Caki2 (cell line): ENCODE data around the gene SLC25A25. TPM values are rescaled to one million over a fixed set of nuclear protein-coding genes. Genes with fewer than 3 reads are reported as not detected.
"Not testable (repeated sequence)": the region's sequence is repeated elsewhere in the genome, so short reads cannot be mapped to it uniquely, and the experiment has no call there.

ENCODE experiments used
- DNase-seq: peaks from one replicate; pipeline ENCODE4 v3.0.0-alpha.2; 2015; ENCODE audit warnings: low read depth
- in situ Hi-C: cut with HindIII; loops from 2 replicates; pipeline ENCODE4 v1.10.0; 2016; ENCODE audit warnings: low sequenced_read_pairs, low pct_unique_long_range_greater_than_20kb, mixed read lengths
- total RNA-seq: library from RNA; depleted of rRNA; stranded (reverse); fragments of >200 nt; shearing (Covaris generic); gene quantifications from 2 replicates; pipeline ENCODE4 v1.2.3, GENCODE V29; 2014; ENCODE audit warnings: low replicate concordance

Gene SLC25A25
- total RNA-seq, 1 experiment from 2014 or later = 5.0 TPM

- peak; percentile 90 for DNase-seq
Measured at GRCh38 chr9:128127990-128128835, 60.2 kb downstream of the SLC25A25 start.

DNA sequence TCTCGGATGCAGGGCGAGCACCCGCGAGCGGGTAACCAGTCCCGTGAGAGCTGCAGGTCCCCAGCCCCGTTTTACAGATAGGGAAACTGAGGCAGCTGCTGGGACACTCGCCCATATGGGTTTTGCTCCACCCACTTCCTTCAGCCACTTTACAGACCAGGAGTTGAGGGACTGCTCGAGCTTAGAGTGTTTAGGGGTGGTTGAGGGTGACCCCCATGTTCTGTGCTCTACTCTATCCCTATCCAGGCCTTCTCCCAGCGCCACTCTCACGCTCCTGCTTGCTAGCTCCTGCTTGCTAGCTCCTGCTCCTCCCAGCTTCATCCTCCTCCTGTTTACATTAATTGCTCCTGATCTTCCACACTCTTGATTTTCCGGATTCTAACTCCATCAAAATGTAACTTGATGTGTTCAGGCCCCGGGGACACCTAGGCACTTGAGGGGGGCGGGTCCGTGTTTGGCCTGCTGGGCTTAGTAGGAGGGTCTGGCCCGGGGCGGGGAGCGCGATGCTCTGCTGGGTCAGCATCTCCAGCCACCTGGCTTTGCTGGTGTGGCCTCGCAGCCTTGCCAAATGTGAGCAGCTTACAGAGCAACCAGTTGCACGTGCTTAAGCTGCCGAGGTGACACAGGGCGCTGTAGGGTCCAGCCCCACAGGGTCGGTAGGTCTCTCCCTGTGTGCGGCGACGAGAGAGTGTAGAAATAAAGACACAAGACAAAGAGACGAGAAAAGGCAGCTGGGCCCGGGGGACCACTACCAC lies 61.0 kb downstream of the SLC25A25 start:
- in situ Hi-C loops = no loop called here
- DNase-seq = no peak

More at GRCh38 chr9:128127990-128128835, 60.2 kb downstream of the SLC25A25 start:
- in situ Hi-C loops = no loop called here

GRCh38 chr9:128129976-128130590 lies 62.1 kb downstream of the SLC25A25 start:
- in situ Hi-C loops, DNase-seq: not testable (repeated sequence)

DNA sequence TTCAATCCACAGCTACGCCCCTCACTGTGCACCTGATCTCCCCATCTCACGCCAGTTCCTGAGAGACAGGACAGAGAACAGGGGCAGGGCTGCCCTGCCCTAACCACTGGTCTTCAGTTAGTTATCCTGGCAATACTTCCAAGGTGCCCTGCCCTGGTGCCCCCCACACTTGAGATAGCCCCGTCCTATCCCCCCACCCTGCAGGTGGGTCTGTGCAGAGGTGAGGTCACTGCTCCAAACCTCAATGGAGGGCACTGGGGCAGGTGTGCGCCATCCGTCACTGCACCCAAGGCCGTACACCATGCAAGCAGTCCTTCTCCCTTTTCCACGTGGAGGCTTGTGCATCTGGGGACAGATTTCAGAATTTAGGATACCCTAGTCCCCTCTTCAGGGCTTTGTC lies 62.6 kb downstream of the SLC25A25 start:
- DNase-seq, in situ Hi-C loops: not testable (repeated sequence)

GRCh38 chr9:128131346-128131745 lies 63.3 kb downstream of the SLC25A25 start:
- in situ Hi-C loops, DNase-seq: not testable (repeated sequence)

DNA sequence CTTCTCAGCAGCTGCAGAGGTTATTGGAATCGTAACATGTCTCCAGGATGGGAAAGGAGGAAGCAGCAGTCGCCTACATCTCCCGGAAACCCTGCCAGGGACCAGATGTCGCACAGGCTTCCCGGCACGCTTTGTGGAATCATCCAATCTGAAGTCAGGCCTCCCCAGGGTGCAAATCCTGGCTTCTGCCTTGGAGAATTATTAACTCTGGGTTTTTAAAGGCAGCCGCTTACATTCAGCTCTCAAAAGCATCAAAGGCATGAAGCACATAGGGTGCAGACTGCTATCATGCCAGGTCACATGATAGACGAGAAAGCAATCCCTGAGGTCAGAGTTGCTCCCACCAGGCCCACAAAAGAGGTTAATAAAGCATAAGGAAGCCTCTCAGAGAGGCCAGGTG lies 64.1 kb downstream of the SLC25A25 start:
- DNase-seq, in situ Hi-C loops: not testable (repeated sequence)

GRCh38 chr9:128135561-128135960 lies 67.5 kb downstream of the SLC25A25 start:
- DNase-seq, in situ Hi-C loops: not testable (repeated sequence)

- DNase-seq = peak; percentile 83
Measured at GRCh38 chr9:128136816-128137793, 69.1 kb downstream of the SLC25A25 start.

DNA sequence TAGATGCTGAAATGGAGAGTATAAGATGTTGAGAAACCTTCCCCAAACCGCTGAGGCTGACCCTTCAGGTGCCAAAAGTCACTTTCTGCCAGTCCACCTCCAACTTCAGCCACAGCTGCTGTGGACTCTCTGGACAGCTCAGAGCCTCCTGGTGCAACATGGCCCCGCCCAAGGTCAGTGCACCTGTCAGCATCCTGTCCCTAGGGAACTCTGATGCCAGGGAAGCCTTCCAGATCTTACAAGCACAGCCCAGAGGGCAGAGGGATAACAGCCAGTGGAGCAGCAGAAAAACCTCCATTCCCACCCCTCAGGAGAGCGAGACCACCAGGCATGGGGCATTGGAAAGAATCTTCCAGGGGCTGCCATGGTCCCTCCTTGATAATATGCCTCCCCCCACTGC lies 70.0 kb downstream of the SLC25A25 start:
- no peak for DNase-seq
- in situ Hi-C loops = no loop called here

More at GRCh38 chr9:128136816-128137793, 69.1 kb downstream of the SLC25A25 start:
- in situ Hi-C loops = no loop called here

- in situ Hi-C loops = no loop called here
- no peak for DNase-seq
Measured at GRCh38 chr9:128139621-128140020, 71.6 kb downstream of the SLC25A25 start.

DNA sequence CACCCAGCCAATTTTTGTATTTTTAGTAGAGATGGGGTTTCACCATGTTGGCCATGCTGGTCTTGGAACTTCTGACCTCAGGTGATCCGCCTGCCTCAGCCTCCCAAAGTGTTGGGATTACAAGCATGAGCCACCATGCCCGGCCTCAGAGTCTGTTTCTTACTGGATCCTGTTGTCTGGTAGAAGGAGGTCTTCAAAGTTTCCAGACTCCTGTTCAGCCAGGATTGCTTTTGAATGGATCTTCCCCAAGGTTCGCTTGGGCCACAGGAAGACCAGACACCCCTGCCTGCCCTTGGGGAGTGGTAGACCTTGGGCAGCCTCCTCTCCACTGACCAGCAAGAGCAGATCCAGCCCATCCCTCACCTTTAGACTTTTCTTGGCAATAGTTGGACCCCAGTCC lies 73.6 kb downstream of the SLC25A25 start:
- no peak for DNase-seq
- in situ Hi-C loops = no loop called here

DNA sequence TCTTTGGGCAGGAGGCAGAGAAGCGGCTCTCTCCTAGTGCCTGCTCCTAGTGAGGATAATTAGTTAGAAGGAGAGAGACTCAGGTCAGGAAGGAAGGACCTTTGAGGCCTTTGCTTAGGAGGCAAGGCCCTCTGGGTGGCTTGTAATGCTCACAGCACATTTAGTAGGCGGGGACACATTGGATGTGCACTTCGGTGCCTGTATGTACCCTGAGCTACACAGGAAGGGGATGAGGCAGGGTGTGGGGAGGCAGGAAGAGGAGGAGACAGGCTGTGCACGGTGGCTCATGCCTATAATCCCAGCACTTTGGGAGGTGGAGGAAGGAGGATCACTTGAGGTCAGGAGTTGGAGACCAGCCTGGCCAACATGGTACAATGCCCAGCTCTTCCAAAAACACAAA lies 74.0 kb downstream of the SLC25A25 start:
- in situ Hi-C loops = no loop called here
- no peak for DNase-seq

- DNase-seq = no peak
- in situ Hi-C loops = no loop called here
Measured at GRCh38 chr9:128142596-128142995, 74.6 kb downstream of the SLC25A25 start.

DNA sequence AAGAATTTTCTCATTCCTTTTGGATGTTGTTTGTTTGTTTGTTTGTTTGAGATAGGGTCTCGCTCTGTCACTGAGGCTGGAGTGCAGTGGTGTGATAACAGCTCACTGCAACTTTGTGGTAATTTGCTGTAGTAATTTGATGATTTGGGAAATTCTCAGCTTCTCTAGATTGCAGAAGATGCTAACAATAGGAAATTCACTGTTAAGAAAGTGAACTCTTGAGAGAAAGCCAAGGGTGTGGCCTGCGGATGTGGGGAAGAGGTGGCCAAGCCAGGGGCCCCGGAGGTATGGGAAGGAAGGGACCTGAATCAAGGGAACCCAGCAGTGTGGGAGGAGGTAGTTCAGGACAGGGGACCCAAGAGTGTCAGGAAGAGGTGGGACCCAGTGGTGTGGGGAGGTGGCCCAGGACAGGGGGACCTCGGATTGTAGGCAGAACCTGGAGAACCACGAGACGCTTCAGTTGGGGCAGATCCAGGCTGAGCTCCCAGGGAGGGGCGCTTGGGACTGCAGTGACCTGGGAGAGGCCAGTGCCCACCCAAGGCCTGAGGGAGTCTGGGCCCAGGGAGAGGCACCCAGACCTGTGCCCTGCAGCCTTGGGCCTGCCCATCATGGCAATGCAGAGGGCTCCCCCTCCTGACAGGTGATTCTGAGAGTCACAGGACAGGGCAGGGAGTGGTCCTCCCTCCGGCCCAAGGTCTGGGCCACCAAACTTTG lies 75.7 kb downstream of the SLC25A25 start:
- in situ Hi-C loops = no loop called here

DNA sequence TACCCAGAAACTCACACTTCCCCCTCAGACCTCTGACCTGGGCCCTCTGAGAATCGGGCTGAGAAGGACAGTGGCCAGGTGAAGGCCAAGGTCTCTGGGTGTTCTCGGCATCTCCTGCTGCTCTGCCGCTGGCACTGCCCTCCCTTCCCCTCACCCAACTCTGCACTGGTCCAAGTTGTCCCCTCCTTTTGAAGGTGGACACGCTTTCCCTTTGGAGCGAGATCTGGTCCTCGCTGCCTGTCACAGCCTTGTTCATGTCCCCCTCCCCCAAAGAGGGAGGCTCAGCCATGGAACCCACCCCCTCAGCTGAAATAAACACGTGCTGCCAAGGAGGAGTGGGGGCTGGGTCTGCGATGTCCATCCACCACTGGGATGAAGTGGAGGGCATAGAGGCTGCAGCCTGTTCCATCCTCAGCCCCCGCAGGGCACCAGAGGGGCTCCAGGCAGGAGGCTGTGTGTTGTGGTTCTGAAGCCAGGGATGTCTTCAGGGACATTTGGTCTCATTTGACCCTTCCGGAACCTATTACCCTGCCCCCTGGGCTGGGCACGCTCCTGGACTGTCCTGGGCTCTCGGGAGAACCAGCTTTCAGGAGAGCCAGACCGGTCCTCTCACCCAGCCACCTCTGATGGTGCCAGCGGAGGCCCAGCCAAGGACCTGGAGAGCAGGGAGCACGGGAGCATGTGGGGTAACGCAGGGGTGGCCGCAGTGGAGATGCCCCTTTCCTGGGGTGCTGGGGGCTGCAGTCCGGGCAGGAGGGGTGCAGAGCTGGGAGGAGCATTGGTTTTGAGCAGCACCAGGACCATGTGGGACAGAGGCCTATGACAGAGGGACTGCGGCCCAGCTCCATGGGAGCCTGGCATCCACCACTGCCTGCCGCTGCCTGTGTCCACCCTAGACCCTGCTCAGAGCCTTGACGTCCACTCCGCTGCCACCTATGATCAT lies 76.5 kb downstream of the SLC25A25 start:
- in situ Hi-C loops = no loop called here
- DNase-seq = no peak

More for the DNA sequence above, 75.7 kb downstream of the SLC25A25 start:
- no peak for DNase-seq

DNA sequence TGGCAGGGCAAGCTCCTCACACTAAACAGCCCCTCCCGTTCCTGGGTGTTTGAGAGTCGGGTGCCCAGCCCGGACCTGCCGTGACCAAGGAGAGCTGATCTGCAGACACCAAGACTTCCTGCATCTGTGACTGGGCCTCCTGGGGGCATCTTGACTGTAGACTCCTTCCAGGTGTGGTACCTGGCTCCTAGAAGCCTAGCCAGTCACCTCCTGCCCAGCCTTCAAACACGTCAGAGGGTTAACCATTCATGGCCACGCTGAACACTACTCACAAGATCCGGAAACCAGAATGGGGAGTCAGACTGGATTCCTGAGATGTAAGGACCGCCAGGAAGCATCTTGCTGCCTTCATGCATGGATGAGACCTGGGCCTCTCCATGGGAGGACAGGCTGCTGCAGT lies 77.5 kb downstream of the SLC25A25 start:
- no peak for DNase-seq
- in situ Hi-C loops = no loop called here
